ENCODE results near the gene C14orf180.

The C14orf180 gene

GRCh38 chr14:104602933-104603325, 23.4 kb downstream of the C14orf180 start:
- Histone ChIP-seq H3K9me3 (ENCODE audit: insufficient read depth, low read length) (no peaks in the 10 kb centered on the region), H2AFZ (ENCODE audit: low read depth, low read length) (no peak overlapping the region), H3K79me2 (ENCODE audit: low read length) (no peaks in the 10 kb centered on the region), H3K4me2 (ENCODE audit: low read length) (no peak overlapping the region), H3K27ac (ENCODE audit: low read length) (no peak overlapping the region), H3K36me3 (replicated peaks; ENCODE audit: low read depth, low read length) (no peaks in the 10 kb centered on the region), H3K27me3 (ENCODE audit: low read depth, low read length) (no peaks in the 10 kb centered on the region; the same call in 1 of the 2 replicates), H4K20me1 (ENCODE audit: insufficient read depth, low read length) (no peaks in the 10 kb centered on the region), H3K4me1 (ENCODE audit: low read length) (peaks cover 5% of the 10 kb centered on the region; the same call in 1 of the 2 replicates), H3K9ac (ENCODE audit: low read length) (no peak overlapping the region), H3K4me3 (ENCODE audit: low read length) (no peak overlapping the region)
- no peak for TF ChIP-seq EZH2phosphoT487 (IDR thresholded peaks at IDR 0.05; ENCODE audit: low read depth)
- TF ChIP-seq, protein P1, sequence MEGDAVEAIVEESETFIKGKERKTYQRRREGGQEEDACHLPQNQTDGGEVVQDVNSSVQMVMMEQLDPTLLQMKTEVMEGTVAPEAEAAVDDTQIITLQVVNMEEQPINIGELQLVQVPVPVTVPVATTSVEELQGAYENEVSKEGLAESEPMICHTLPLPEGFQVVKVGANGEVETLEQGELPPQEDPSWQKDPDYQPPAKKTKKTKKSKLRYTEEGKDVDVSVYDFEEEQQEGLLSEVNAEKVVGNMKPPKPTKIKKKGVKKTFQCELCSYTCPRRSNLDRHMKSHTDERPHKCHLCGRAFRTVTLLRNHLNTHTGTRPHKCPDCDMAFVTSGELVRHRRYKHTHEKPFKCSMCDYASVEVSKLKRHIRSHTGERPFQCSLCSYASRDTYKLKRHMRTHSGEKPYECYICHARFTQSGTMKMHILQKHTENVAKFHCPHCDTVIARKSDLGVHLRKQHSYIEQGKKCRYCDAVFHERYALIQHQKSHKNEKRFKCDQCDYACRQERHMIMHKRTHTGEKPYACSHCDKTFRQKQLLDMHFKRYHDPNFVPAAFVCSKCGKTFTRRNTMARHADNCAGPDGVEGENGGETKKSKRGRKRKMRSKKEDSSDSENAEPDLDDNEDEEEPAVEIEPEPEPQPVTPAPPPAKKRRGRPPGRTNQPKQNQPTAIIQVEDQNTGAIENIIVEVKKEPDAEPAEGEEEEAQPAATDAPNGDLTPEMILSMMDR (IDR thresholded peaks at IDR 0.05; ENCODE audit: low read depth, low read length), result no peak

- no peak overlapping the region for H3K9ac ChIP-seq (ENCODE audit: low read length)
- H4K20me1 ChIP-seq (ENCODE audit: insufficient read depth, low read length), result no peaks in the 10 kb centered on the region
- H3K4me1 ChIP-seq (ENCODE audit: low read length), result peaks cover 5% of the 10 kb centered on the region; the same call in 1 of the 2 replicates
- H3K36me3 ChIP-seq (replicated peaks; ENCODE audit: low read depth, low read length), result no peaks in the 10 kb centered on the region
- H3K4me2 ChIP-seq (ENCODE audit: low read length), result no peak overlapping the region
- TF ChIP-seq, protein P1 (IDR thresholded peaks at IDR 0.05; ENCODE audit: low read depth, low read length), result no peak
- TF ChIP-seq EZH2phosphoT487 (IDR thresholded peaks at IDR 0.05; ENCODE audit: low read depth), result no peak
- H3K27me3 ChIP-seq (ENCODE audit: low read depth, low read length), result no peaks in the 10 kb centered on the region; the same call in 1 of the 2 replicates
- H3K4me3 ChIP-seq (ENCODE audit: low read length), result no peak overlapping the region
- no peak overlapping the region for H2AFZ ChIP-seq (ENCODE audit: low read depth, low read length)
- no peaks in the 10 kb centered on the region for H3K79me2 ChIP-seq (ENCODE audit: low read length)
- H3K27ac ChIP-seq (ENCODE audit: low read length), result no peak overlapping the region
- H3K9me3 ChIP-seq (ENCODE audit: insufficient read depth, low read length), result no peaks in the 10 kb centered on the region
Measured at GRCh38 chr14:104603711-104604401, 24.3 kb downstream of the C14orf180 start.

DNA sequence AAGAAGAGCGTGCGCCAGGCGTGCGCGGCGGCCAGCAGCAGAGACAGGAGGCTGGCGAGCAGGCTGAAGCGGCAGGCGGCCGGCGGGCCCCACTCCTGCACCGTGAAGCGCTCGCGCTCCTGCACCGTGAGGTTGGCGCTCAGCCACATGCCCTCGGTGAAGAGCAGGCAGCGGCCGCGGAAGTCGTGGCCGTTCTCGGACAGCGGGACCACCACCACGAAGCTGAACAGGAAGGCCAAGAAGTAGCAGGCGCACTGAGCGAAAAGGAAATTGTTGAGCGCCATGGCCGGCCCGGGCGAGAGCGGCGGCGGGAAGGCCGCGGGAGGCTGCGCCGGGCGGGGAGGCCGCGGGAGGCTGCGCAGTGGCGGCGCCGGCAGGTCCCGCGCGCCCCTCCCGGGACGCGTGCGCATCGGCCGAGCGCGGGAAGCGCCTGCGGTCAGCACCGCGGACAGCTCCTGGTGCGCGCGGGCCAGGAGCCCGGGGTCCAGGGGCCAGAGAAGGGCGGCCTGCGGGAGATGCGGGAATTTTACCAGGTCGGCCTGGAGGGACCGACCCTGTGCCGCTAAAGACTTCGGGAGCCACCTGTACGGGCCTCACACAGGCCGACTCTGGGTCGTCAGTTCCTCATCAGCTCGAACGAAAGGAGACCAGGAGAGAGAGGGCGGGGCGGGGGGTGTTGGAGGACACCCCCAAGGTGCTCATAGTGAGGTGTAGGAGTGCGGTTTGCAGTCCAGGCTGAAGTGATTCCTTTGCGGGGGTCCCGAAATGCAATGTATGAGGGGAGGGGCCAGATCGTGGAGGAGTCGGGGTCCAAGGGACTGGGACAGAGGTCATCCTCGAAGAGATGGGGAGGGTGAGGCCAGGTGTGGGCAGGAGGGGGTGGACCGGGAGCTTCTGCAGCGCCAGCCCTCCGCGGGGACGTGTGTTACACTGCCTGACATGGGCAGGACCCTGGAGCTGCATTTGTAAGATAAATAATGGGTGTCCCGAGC, 25.2 kb downstream of the C14orf180 start, which contains the start of gene TMEM179:
TMEM179 (minus strand) TSS at position 315 of the 992 bp plus-strand sequence; CDS start at position 284, 31 bp downstream.
- Histone ChIP-seq H3K9me3 (ENCODE audit: insufficient read depth, low read length) (no peaks in the 10 kb centered on the region), H3K4me3 (ENCODE audit: low read length) (no peak within 1 kb of the TSS), H2AFZ (ENCODE audit: low read depth, low read length) (no peak within 1 kb of the TSS), H3K27me3 (ENCODE audit: low read depth, low read length) (peaks cover 2% of the 10 kb centered on the region; the same call in 1 of the 2 replicates), H3K4me2 (ENCODE audit: low read length) (no peak within 1 kb of the TSS), H3K4me1 (ENCODE audit: low read length) (peaks cover 5% of the 10 kb centered on the region; the same call in 1 of the 2 replicates), H3K79me2 (ENCODE audit: low read length) (no peaks in the 10 kb centered on the region), H3K36me3 (replicated peaks; ENCODE audit: low read depth, low read length) (no peaks in the 10 kb centered on the region), H4K20me1 (ENCODE audit: insufficient read depth, low read length) (no peaks in the 10 kb centered on the region), H3K27ac (ENCODE audit: low read length) (no peak within 1 kb of the TSS), H3K9ac (ENCODE audit: low read length) (no peak within 1 kb of the TSS)
- TF ChIP-seq, protein P1 (IDR thresholded peaks at IDR 0.05; ENCODE audit: low read depth, low read length), result no peak
- no peak for TF ChIP-seq EZH2phosphoT487 (IDR thresholded peaks at IDR 0.05; ENCODE audit: low read depth)

- H3K79me2 ChIP-seq (ENCODE audit: low read length), result no peaks in the 10 kb centered on the region
- H2AFZ ChIP-seq (ENCODE audit: low read depth, low read length), result no peak overlapping the region
- peaks cover 5% of the 10 kb centered on the region; the same call in 1 of the 2 replicates for H3K27me3 ChIP-seq (ENCODE audit: low read depth, low read length)
- no peak overlapping the region for H3K4me3 ChIP-seq (ENCODE audit: low read length)
- H3K36me3 ChIP-seq (replicated peaks; ENCODE audit: low read depth, low read length), result no peaks in the 10 kb centered on the region
- H3K9ac ChIP-seq (ENCODE audit: low read length), result no peak overlapping the region
- H3K9me3 ChIP-seq (ENCODE audit: insufficient read depth, low read length), result no peaks in the 10 kb centered on the region
- no peaks in the 10 kb centered on the region for H4K20me1 ChIP-seq (ENCODE audit: insufficient read depth, low read length)
- TF ChIP-seq EZH2phosphoT487 (IDR thresholded peaks at IDR 0.05; ENCODE audit: low read depth), result no peak
- TF ChIP-seq, protein P1 (IDR thresholded peaks at IDR 0.05; ENCODE audit: low read depth, low read length), result no peak
- peaks cover 5% of the 10 kb centered on the region; the same call in 1 of the 2 replicates for H3K4me1 ChIP-seq (ENCODE audit: low read length)
- no peak overlapping the region for H3K27ac ChIP-seq (ENCODE audit: low read length)
- no peak overlapping the region for H3K4me2 ChIP-seq (ENCODE audit: low read length)
Measured at GRCh38 chr14:104609666-104610065, 30.1 kb downstream of the C14orf180 start.

All from OCI-LY3 (cell line).